ENCODE measurements around the gene DAB2IP.

- TF ChIP-seq CTCF (conservative IDR thresholded peaks at IDR 0.05; ENCODE audit: low read depth, low read length) (no peak), EZH2 (IDR thresholded peaks at IDR 0.05; ENCODE audit: low read length, unreplicated experiment) (no peak), EZH2phosphoT487 (IDR thresholded peaks at IDR 0.05; ENCODE audit: borderline replicate concordance, low read length) (no peak)
Observed at GRCh38 chr9:121771851-121772599, 120.6 kb downstream of the DAB2IP start.

Data from PC-3 (cell line).